ENCODE data around the gene SLIT1.

The SLIT1 gene

GRCh38 chr10:97204826-97205679 is 19.3 kb upstream of the SLIT1 start:
- no peak for TF ChIP-seq CTCF (IDR thresholded peaks at IDR 0.05; ENCODE audit: control insufficient read depth, insufficient read depth, low read depth, low read length, missing control alignments)
- no peak overlapping the region for H3K4me3 ChIP-seq (ENCODE audit: control insufficient read depth, low read depth, low read length)
- DNase-seq (ENCODE audit: low read depth): no peak

- DNase-seq (ENCODE audit: low read depth): no peak
- TF ChIP-seq CTCF (IDR thresholded peaks at IDR 0.05; ENCODE audit: control insufficient read depth, insufficient read depth, low read depth, low read length, missing control alignments): no peak
- H3K4me3 ChIP-seq (ENCODE audit: control insufficient read depth, low read depth, low read length): no peak overlapping the region
These were observed 17.5 kb upstream of the SLIT1 start for GRCh38 chr10:97203220-97203619.

GRCh38 chr10:97200616-97201015 is 14.9 kb upstream of the SLIT1 start:
- no peak for TF ChIP-seq CTCF (IDR thresholded peaks at IDR 0.05; ENCODE audit: control insufficient read depth, insufficient read depth, low read depth, low read length, missing control alignments)
- no peak overlapping the region for H3K4me3 ChIP-seq (ENCODE audit: control insufficient read depth, low read depth, low read length)
- no peak for DNase-seq (ENCODE audit: low read depth)

- no peak overlapping the region for H3K4me3 ChIP-seq (ENCODE audit: control insufficient read depth, low read depth, low read length)
- DNase-seq (ENCODE audit: low read depth): no peak
- no peak for TF ChIP-seq CTCF (IDR thresholded peaks at IDR 0.05; ENCODE audit: control insufficient read depth, insufficient read depth, low read depth, low read length, missing control alignments)
These were observed 13.4 kb upstream of the SLIT1 start for GRCh38 chr10:97199152-97199551.

- no peak for DNase-seq (ENCODE audit: low read depth)
- no peak overlapping the region for H3K4me3 ChIP-seq (ENCODE audit: control insufficient read depth, low read depth, low read length)
- TF ChIP-seq CTCF (IDR thresholded peaks at IDR 0.05; ENCODE audit: control insufficient read depth, insufficient read depth, low read depth, low read length, missing control alignments): no peak
These were observed 11.3 kb upstream of the SLIT1 start for GRCh38 chr10:97197030-97197500.

- TF ChIP-seq CTCF (IDR thresholded peaks at IDR 0.05; ENCODE audit: control insufficient read depth, insufficient read depth, low read depth, low read length, missing control alignments): peak; percentile 72
- DNase-seq (ENCODE audit: low read depth): no peak
- H3K4me3 ChIP-seq (ENCODE audit: control insufficient read depth, low read depth, low read length): peak overlapping the region; percentile 43
These were observed 10.7 kb upstream of the SLIT1 start for GRCh38 chr10:97196223-97197029.
